GM23248 (cell line): ENCODE measurements around the gene COX6A1. TPM values are rescaled to one million over a fixed set of nuclear protein-coding genes. Genes with fewer than 3 reads are reported as not detected.

Experiments
- DNase-seq: peaks from one replicate; pipeline ENCODE4 v3.0.0-alpha.2; 2015
- H2AFZ ChIP-seq: fragments of 200-600 bp; sonication (generic); 2 replicates; pipeline ENCODE4 v1.6.1; 2016; ENCODE audit warnings: antibody characterized with exemption
- H3F3A ChIP-seq: fragments of 200-600 bp; sonication (generic); 2 replicates; pipeline ENCODE4 v1.6.1; 2016; ENCODE audit warnings: mild to moderate bottlenecking, antibody characterized with exemption, mixed run types; ENCODE audit not compliant: insufficient read depth
- H3K27ac ChIP-seq: fragments of 200-600 bp; sonication (generic); 2 replicates; pipeline ENCODE4 v1.5.1; 2016; ENCODE audit warnings: mild to moderate bottlenecking
- H3K27me3 ChIP-seq: fragments of 200-600 bp; sonication (generic); replicated peaks from 2 replicates; pipeline ENCODE4 v1.6.1; 2016; ENCODE audit warnings: mild to moderate bottlenecking; ENCODE audit not compliant: insufficient read depth
- H3K36me3 ChIP-seq: fragments of 200-600 bp; sonication (generic); 2 replicates; pipeline ENCODE4 v1.6.1; 2016; ENCODE audit warnings: low read depth, mild to moderate bottlenecking
- H3K4me1 ChIP-seq: fragments of 200-600 bp; sonication (generic); 2 replicates; pipeline ENCODE4 v1.6.1; 2016; ENCODE audit warnings: mild to moderate bottlenecking; ENCODE audit not compliant: insufficient read depth
- H3K4me2 ChIP-seq: fragments of 200-600 bp; sonication (generic); one replicate; pipeline ENCODE4 v1.6.1; 2016; ENCODE audit warnings: mild to moderate bottlenecking; ENCODE audit not compliant: unreplicated experiment
- H3K4me3 ChIP-seq: fragments of 200-600 bp; sonication (generic); 2 replicates; pipeline ENCODE4 v1.5.1; 2016; ENCODE audit warnings: mild to moderate bottlenecking
- H3K79me2 ChIP-seq: fragments of 200-600 bp; sonication (generic); 2 replicates; pipeline ENCODE4 v1.6.1; 2016; ENCODE audit warnings: mild to moderate bottlenecking; ENCODE audit not compliant: insufficient read depth
- H3K9ac ChIP-seq: fragments of 200-600 bp; sonication (generic); 2 replicates; pipeline ENCODE4 v1.6.1; 2016; ENCODE audit warnings: mild to moderate bottlenecking
- H3K9me2 ChIP-seq: fragments of 200-600 bp; sonication (generic); 2 replicates; pipeline ENCODE4 v1.6.1; 2016; ENCODE audit warnings: mixed run types, mild to moderate bottlenecking, moderate library complexity; ENCODE audit not compliant: insufficient read depth
- H3K9me3 ChIP-seq: fragments of 200-600 bp; sonication (generic); one replicate; pipeline ENCODE4 v1.6.1; 2017; ENCODE audit warnings: low read depth
- H4K20me1 ChIP-seq: fragments of 200-600 bp; sonication (generic); 2 replicates; pipeline ENCODE4 v1.6.0; 2016; ENCODE audit not compliant: insufficient read depth
- EZH2 ChIP-seq: fragments of 200-600 bp; sonication (generic); IDR thresholded peaks from 2 replicates; pipeline ENCODE4 v1.6.1; 2018; ENCODE audit warnings: antibody characterized with exemption, mild to moderate bottlenecking; ENCODE audit not compliant: insufficient read depth, poor library complexity, severe bottlenecking
- EZH2phosphoT487 ChIP-seq: fragments of 200-600 bp; sonication (generic); IDR thresholded peaks from 2 replicates; pipeline ENCODE4 v1.6.1; 2018; ENCODE audit warnings: antibody characterized with exemption, moderate library complexity, mild to moderate bottlenecking, low read depth; ENCODE audit not compliant: insufficient read depth
- WGBS, 2 experiments: methylation state at CpG; one replicate each; pipeline ENCODE4 v1.1.6; 2015 to 2017; ENCODE audit warnings: low lambda C conversion rate in 2 of 2, low coverage in 1 of 2; ENCODE audit errors: missing lambda C conversion rate in 2 of 2; 5-methylcytosine and 5-hydroxymethylcytosine counted together
- in situ Hi-C: fragments of 300-500 bp; cut with MboI; formaldehyde crosslinking; loops from 2 replicates; pipeline ENCODE4 v1.15.0; 2020
- polyA plus RNA-seq: library from polyadenylated mRNA; unstranded; fragments of >200 nt; fragmentation: Nextera tagmentation; extraction: Ambion mirVana; gene quantifications from 2 replicates; pipeline ENCODE4 v1.2.1, GENCODE V29; 2016
- total RNA-seq: library from RNA; depleted of rRNA; stranded (reverse); fragments of >200 nt; shearing (Covaris generic); gene quantifications from 2 replicates; pipeline ENCODE4 v1.2.3, GENCODE V29; 2014

The COX6A1 gene
- total and polyA plus RNA-seq, 2 experiments from 2014 or later: 358 to 806 TPM

GRCh38 chr12:120475643-120476042 lies 37.7 kb downstream of the COX6A1 start:
- Histone ChIP-seq H3K9ac (no peak overlapping the region), H3K27me3 (no peaks in the 10 kb centered on the region), H3K27ac (no peak overlapping the region), H3K9me2 (no peaks in the 10 kb centered on the region), H3K4me3 (no peak overlapping the region), H3K79me2 (peaks cover 71% of the 10 kb centered on the region), H3K36me3 (no peaks in the 10 kb centered on the region), H4K20me1 (no peaks in the 10 kb centered on the region), H3K4me2 (no peak overlapping the region), H3K9me3 (no peaks in the 10 kb centered on the region), H3F3A (peaks cover 33% of the 10 kb centered on the region), H3K4me1 (peaks cover 37% of the 10 kb centered on the region), H2AFZ (no peak overlapping the region)
- in situ Hi-C loops: no loop called here
- WGBS, 2 experiments: 97 to 100% methylated on average over 1 of the region's 1 CpG
- TF ChIP-seq EZH2 (no peak), EZH2phosphoT487 (no peak)
- no peak for DNase-seq

GRCh38 chr12:120479458-120479857 lies 41.5 kb downstream of the COX6A1 start:
- H3F3A ChIP-seq: peaks cover 8% of the 10 kb centered on the region
- DNase-seq: no peak
- H2AFZ ChIP-seq: no peak overlapping the region
- H3K9ac ChIP-seq: no peak overlapping the region
- H3K4me2 ChIP-seq: no peak overlapping the region
- peaks cover 10% of the 10 kb centered on the region; the same call in 1 of the 2 replicates for H3K4me1 ChIP-seq
- no peaks in the 10 kb centered on the region for H3K27me3 ChIP-seq
- no peaks in the 10 kb centered on the region for H3K9me3 ChIP-seq
- 96 to 100% methylated on average over 1 of the region's 1 CpG for WGBS, 2 experiments
- no peaks in the 10 kb centered on the region for H3K36me3 ChIP-seq
- H3K79me2 ChIP-seq: peaks cover 36% of the 10 kb centered on the region
- no peak overlapping the region for H3K4me3 ChIP-seq
- H3K27ac ChIP-seq: no peak overlapping the region
- in situ Hi-C loops: no loop called here
- H4K20me1 ChIP-seq: no peaks in the 10 kb centered on the region
- H3K9me2 ChIP-seq: no peaks in the 10 kb centered on the region
- no peak for TF ChIP-seq EZH2

DNA sequence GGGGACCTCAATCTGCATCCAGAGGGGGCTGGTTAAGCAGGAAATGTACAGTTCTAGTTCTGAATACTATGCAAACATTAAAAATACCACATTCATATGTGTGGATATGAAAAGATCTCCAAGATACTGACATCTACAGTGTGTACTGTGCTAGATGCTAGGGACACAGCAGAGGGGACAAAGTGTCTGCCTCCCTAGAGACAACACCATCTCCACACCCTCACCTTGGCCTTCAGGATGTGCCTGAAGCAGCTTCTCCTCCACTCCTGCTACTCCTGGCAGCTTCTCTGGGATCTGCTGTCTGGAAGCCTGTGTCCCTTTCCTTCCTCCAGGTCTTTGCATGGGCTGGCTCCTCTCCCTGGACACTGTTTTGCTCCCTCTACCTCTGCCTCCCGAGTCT lies 42.3 kb downstream of the COX6A1 start:
- 36 to 65% methylated on average over 1 of the region's 1 CpG for whole genome bisulfite sequencing, 2 experiments
- H3F3A ChIP-seq: peaks cover 2% of the 10 kb centered on the region
- H3K9me2 ChIP-seq: no peaks in the 10 kb centered on the region
- H3K27me3 ChIP-seq: no peaks in the 10 kb centered on the region
- TF ChIP-seq EZH2phosphoT487 (no peak), EZH2 (no peak)
- H3K4me1 ChIP-seq: peaks cover 3% of the 10 kb centered on the region; the same call in 1 of the 2 replicates
- no peaks in the 10 kb centered on the region for H3K9me3 ChIP-seq
- DNase-seq: no peak
- no peak overlapping the region for H2AFZ ChIP-seq
- H3K27ac ChIP-seq: no peak overlapping the region
- no peaks in the 10 kb centered on the region for H3K36me3 ChIP-seq
- H4K20me1 ChIP-seq: no peaks in the 10 kb centered on the region
- H3K4me3 ChIP-seq: no peak overlapping the region
- H3K4me2 ChIP-seq: no peak overlapping the region
- in situ Hi-C loops: no loop called here
- peaks cover 34% of the 10 kb centered on the region for H3K79me2 ChIP-seq
- H3K9ac ChIP-seq: no peak overlapping the region

DNA sequence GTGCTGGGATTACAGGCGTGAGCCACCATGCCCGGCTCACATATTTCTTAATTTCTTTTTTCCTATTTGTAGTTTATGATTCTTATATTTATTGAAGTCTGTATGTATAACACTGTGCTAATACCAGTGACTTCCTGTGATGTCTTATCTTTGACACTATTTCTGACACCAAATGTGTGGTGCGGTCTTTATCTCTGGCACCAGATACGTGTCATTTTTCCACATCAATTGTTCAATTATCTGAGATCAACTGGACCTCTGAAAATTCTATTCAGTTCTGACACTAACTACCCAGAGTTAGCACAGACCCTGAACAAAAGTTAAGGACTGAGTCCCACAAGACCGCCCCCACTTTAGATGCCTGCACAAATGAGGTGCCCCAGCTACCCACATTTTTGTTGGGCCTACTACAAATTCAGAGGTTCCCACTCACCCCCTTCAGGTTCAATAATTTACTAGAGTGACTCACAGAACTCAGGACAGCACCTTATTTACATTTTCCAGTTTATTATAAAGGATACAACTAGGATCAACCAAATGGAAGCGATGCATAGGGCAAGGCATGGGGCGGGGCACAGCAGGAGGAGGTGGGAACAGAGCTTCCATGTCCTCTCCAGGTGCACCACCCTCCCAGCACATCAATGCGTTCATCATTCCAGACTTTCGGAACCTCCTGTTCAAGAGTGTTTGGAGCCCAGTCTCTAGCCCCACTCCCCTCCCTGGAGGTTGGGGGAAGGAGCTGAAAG lies 43.3 kb downstream of the COX6A1 start:
- Histone ChIP-seq H3K27ac (no peak overlapping the region), H3K9ac (no peak overlapping the region), H3K9me2 (no peaks in the 10 kb centered on the region), H3K36me3 (no peaks in the 10 kb centered on the region), H3F3A (no peaks in the 10 kb centered on the region), H3K79me2 (peaks cover 24% of the 10 kb centered on the region), H2AFZ (no peak overlapping the region), H3K27me3 (no peaks in the 10 kb centered on the region), H4K20me1 (no peaks in the 10 kb centered on the region), H3K9me3 (no peaks in the 10 kb centered on the region), H3K4me1 (no peaks in the 10 kb centered on the region), H3K4me3 (no peak overlapping the region), H3K4me2 (no peak overlapping the region)
- TF ChIP-seq EZH2phosphoT487 (no peak), EZH2 (no peak)
- DNase-seq: no peak
- in situ Hi-C loops: no loop called here
- 96 to 99% methylated on average over 9 of the region's 9 CpGs for WGBS, 2 experiments

GRCh38 chr12:120483621-120484020 lies 45.7 kb downstream of the COX6A1 start:
- H3K36me3 ChIP-seq: no peaks in the 10 kb centered on the region
- in situ Hi-C loops: no loop called here
- H3K9me2 ChIP-seq: no peaks in the 10 kb centered on the region
- H3K9me3 ChIP-seq: no peaks in the 10 kb centered on the region
- H3K4me1 ChIP-seq: no peaks in the 10 kb centered on the region
- DNase-seq: no peak
- H4K20me1 ChIP-seq: no peaks in the 10 kb centered on the region
- H3K27me3 ChIP-seq: no peaks in the 10 kb centered on the region
- 100% methylated on average over 1 of the region's 1 CpG for WGBS, 2 experiments
- no peak overlapping the region for H3K4me2 ChIP-seq
- H3K9ac ChIP-seq: no peak overlapping the region
- no peak overlapping the region for H3K27ac ChIP-seq
- no peaks in the 10 kb centered on the region for H3F3A ChIP-seq
- H2AFZ ChIP-seq: no peak overlapping the region
- TF ChIP-seq EZH2: no peak
- no peak for TF ChIP-seq EZH2phosphoT487
- H3K79me2 ChIP-seq: peaks cover 12% of the 10 kb centered on the region
- no peak overlapping the region for H3K4me3 ChIP-seq
